GM12878 (cell line): ENCODE data around the gene ASAP3. TPM values are rescaled to one million over a fixed set of nuclear protein-coding genes. Genes with fewer than 3 reads are reported as not detected.

Source experiments
- ATAC-seq: fragments of 200-7000 bp; cut with Tn5 transposase; 3 replicates; pipeline ENCODE4 v1.9.1; 2020; ENCODE audit warnings: mild to moderate bottlenecking, moderate library complexity
- BruUV-seq: library from RNA; stranded (reverse); fragments of 400-500 nt; replicated peaks from 2 replicates; lab custom pipeline; 2021; lab: Mats Ljungman, UMichigan
- CTCF ChIA-PET: fragments of 300-600 bp; sonication (Branson Sonifier 250); formaldehyde crosslinking; extraction: SDS; loops from one replicate; lab custom pipeline; 2021; ENCODE audit warnings: inconsistent platforms; lab: Yijun Ruan, JAX
- POLR2A ChIA-PET: fragments of 350-600 bp; formaldehyde crosslinking; extraction: SDS; loops from one replicate; lab custom pipeline; 2021; ENCODE audit warnings: inconsistent platforms; lab: Charles Lee
- RAD21 ChIA-PET: fragments of 300-600 bp; sonication (Branson Sonifier 250); formaldehyde crosslinking; loops from one replicate; lab custom pipeline; 2023; ENCODE audit warnings: antibody characterized with exemption; ENCODE audit not compliant: unreplicated experiment; lab: Charles Lee
- SMC1A ChIA-PET: fragments of 300-600 bp; sonication (Branson Sonifier 250); formaldehyde crosslinking; loops from one replicate; lab custom pipeline; 2023; ENCODE audit not compliant: unreplicated experiment, uncharacterized antibody; lab: Charles Lee
- DNase-seq: peaks from one replicate; pipeline ENCODE4 v3.0.0-alpha.2; 2011; ENCODE audit warnings: low read depth, low spot score
- FAIRE-seq: peaks from 3 replicates; lab custom pipeline; 2011; peaks lifted over from hg19 to GRCh38; lab: Jason Lieb, UNC
- H2AFZ ChIP-seq: 2 replicates; pipeline ENCODE4 v1.6.0; 2011; ENCODE audit warnings: low read depth, low read length, control low read depth; ENCODE audit not compliant: control insufficient read depth
- H3K27ac ChIP-seq: 2 replicates; pipeline ENCODE4 v1.5.1; 2011; ENCODE audit warnings: control low read depth; ENCODE audit not compliant: control insufficient read depth, insufficient read depth
- H3K27me3 ChIP-seq, 2 experiments: replicated peaks in 1 of 2; 2 replicates each; pipeline versions ENCODE4 v1.6.0 to v1.6.1; 2011; ENCODE audit warnings: low read length in 1 of 2; ENCODE audit not compliant: control insufficient read depth in 2 of 2, insufficient read depth in 2 of 2
- H3K36me3 ChIP-seq, 2 experiments: 2 replicates each; pipeline ENCODE4 v1.5.1; 2011; ENCODE audit warnings: low read length in 1 of 2; ENCODE audit not compliant: control insufficient read depth in 2 of 2, insufficient read depth in 2 of 2
- H3K4me1 ChIP-seq: 2 replicates; pipeline ENCODE4 v1.6.1; 2011; ENCODE audit warnings: mild to moderate bottlenecking, low read length, moderate library complexity, mixed read lengths; ENCODE audit not compliant: control insufficient read depth, insufficient read depth
- H3K4me2 ChIP-seq: 2 replicates; pipeline ENCODE4 v1.6.0; 2011; ENCODE audit warnings: control low read depth; ENCODE audit not compliant: control insufficient read depth, insufficient read depth
- H3K4me3 ChIP-seq: fragments of 200-600 bp; sonication (generic); 2 replicates; pipeline ENCODE4 v1.5.1; 2016
- H3K79me2 ChIP-seq: 2 replicates; pipeline ENCODE4 v1.6.0; 2011; ENCODE audit warnings: low read length; ENCODE audit not compliant: control insufficient read depth, insufficient read depth
- H3K9ac ChIP-seq: 2 replicates; pipeline ENCODE4 v1.8.0; 2011; ENCODE audit warnings: low read length, control low read depth, mixed read lengths; ENCODE audit not compliant: control insufficient read depth, insufficient read depth
- H3K9me3 ChIP-seq: replicated peaks from 3 replicates; pipeline ENCODE4 v1.5.1; 2011; ENCODE audit warnings: mild to moderate bottlenecking, low read length; ENCODE audit not compliant: control insufficient read depth, insufficient read depth
- H4K20me1 ChIP-seq: 2 replicates; pipeline ENCODE4 v1.6.0; 2011; ENCODE audit not compliant: control insufficient read depth, insufficient read depth
- BCL11A ChIP-seq: IDR thresholded peaks from 2 replicates; pipeline ENCODE4 v1.6.1; 2011; ENCODE audit warnings: low read depth, low read length
- BHLHE40 ChIP-seq, 2 experiments: fragments of 450-650 bp in 1 of 2; IDR thresholded peaks; 2 replicates each; pipeline ENCODE4 v1.6.1; 2011 to 2017; ENCODE audit warnings: low read depth in 2 of 2, borderline replicate concordance in 1 of 2, improper control_type of control experiment in 1 of 2, low read length in 1 of 2, mild to moderate bottlenecking in 1 of 2
- E2F8 ChIP-seq: fragments of 450-650 bp; IDR thresholded peaks from 2 replicates; pipeline ENCODE4 v1.6.1; 2018; ENCODE audit warnings: mild to moderate bottlenecking, low read depth, moderate library complexity; ENCODE audit not compliant: partially characterized antibody
- GATAD2B ChIP-seq: fragments of 450-650 bp; conservative IDR thresholded peaks from 2 replicates; pipeline ENCODE4 v1.6.1; 2017; ENCODE audit warnings: low read depth, mild to moderate bottlenecking, moderate library complexity
- IKZF2 ChIP-seq, 2 experiments: fragments of 450-650 bp; IDR thresholded peaks; 2 replicates each; pipeline ENCODE4 v1.6.1; 2017; ENCODE audit warnings: mild to moderate bottlenecking in 2 of 2, moderate library complexity in 2 of 2
- MEF2B ChIP-seq: fragments of 450-650 bp; IDR thresholded peaks from 2 replicates; pipeline ENCODE4 v1.6.1; 2018; ENCODE audit warnings: mild to moderate bottlenecking, moderate library complexity; ENCODE audit not compliant: partially characterized antibody, poor library complexity, severe bottlenecking
- NR2F1 ChIP-seq: fragments of 450-650 bp; conservative IDR thresholded peaks from 2 replicates; pipeline ENCODE4 v1.6.1; 2017; ENCODE audit warnings: mild to moderate bottlenecking
- PAX5 ChIP-seq: IDR thresholded peaks from 2 replicates; pipeline ENCODE4 v1.6.1; 2011; ENCODE audit warnings: low read depth, low read length, borderline replicate concordance
- PBX3 ChIP-seq: IDR thresholded peaks from 2 replicates; pipeline ENCODE4 v1.6.1; 2011; ENCODE audit warnings: mild to moderate bottlenecking, low read depth, low read length, moderate library complexity; ENCODE audit not compliant: insufficient replicate concordance
- RELB ChIP-seq: fragments of 450-650 bp; IDR thresholded peaks from 2 replicates; pipeline ENCODE4 v1.6.1; 2017; ENCODE audit warnings: low read depth, mild to moderate bottlenecking, moderate library complexity
- RUNX3 ChIP-seq: IDR thresholded peaks from 2 replicates; pipeline ENCODE4 v1.6.1; 2012; ENCODE audit warnings: low read length, inconsistent platforms
- SP1 ChIP-seq: IDR thresholded peaks from one replicate; pipeline ENCODE4 v1.6.1; 2011; ENCODE audit warnings: low read depth, low read length
- TCF12 ChIP-seq: IDR thresholded peaks from 2 replicates; pipeline ENCODE4 v1.6.1; 2011; ENCODE audit warnings: low read depth, mild to moderate bottlenecking, low read length
- TCF3 ChIP-seq: IDR thresholded peaks from 2 replicates; pipeline ENCODE4 v1.6.1; 2012; ENCODE audit warnings: low read depth, mild to moderate bottlenecking, low read length, borderline replicate concordance; ENCODE audit not compliant: insufficient read depth
- ZNF207 ChIP-seq: fragments of 450-650 bp; IDR thresholded peaks from 2 replicates; pipeline ENCODE4 v1.6.1; 2014; ENCODE audit warnings: antibody characterized with exemption, mild to moderate bottlenecking, borderline replicate concordance
- ZNF384 ChIP-seq: IDR thresholded peaks from 2 replicates; pipeline ENCODE4 v1.6.1; 2012; ENCODE audit warnings: low read depth, mild to moderate bottlenecking, low read length, improper control_type of control experiment, borderline replicate concordance
- ZZZ3 ChIP-seq: IDR thresholded peaks from 2 replicates; pipeline ENCODE4 v1.6.1; 2011; ENCODE audit warnings: low read depth; ENCODE audit not compliant: control insufficient read depth, insufficient read length
- WGBS: methylation state at CpG from one replicate; pipeline ENCODE4 v1.1.6; 2016; ENCODE audit warnings: low lambda C conversion rate; ENCODE audit not compliant: insufficient replicate concordance, insufficient coverage; ENCODE audit errors: missing lambda C conversion rate; 5-methylcytosine and 5-hydroxymethylcytosine counted together
- in situ Hi-C: fragments of 300-500 bp; cut with MboI; formaldehyde crosslinking; loops from 9 replicates; pipeline ENCODE4 v1.14.3; 2018; ENCODE audit warnings: mixed read lengths
- intact Hi-C: fragments of 100-400 bp; cut with micrococcal nuclease; formaldehyde crosslinking; loops from one replicate; pipeline ENCODE4 v1.14.2; 2022; ENCODE audit not compliant: unreplicated experiment
- polyA plus RNA-seq, 11 experiments: library from polyadenylated mRNA; depleted of rRNA in 4 of 11; unstranded in 6 of 11; stranded (reverse) in 5 of 11; fragments of >200 nt; fragmentation: Nextera tagmentation in 4 of 11; fragmentation: Illumina TruSeq in 1 of 11; extraction: Ambion mirVana in 4 of 11; extraction: Trizol in 1 of 11; gene quantifications; 1 replicate in 1 of 11; 2 replicates in 10 of 11; pipeline versions ENCODE4 v1.2.1 to v1.2.3, GENCODE V29; 2011 to 2016; ENCODE audit warnings: inconsistent platforms in 2 of 11, missing spikeins in 2 of 11, low read depth in 1 of 11
- total RNA-seq, 4 experiments: library from RNA; depleted of rRNA in 3 of 4; stranded (reverse); fragments of >200 nt in 3 of 4; fragmentation: Illumina TruSeq in 1 of 4; extraction: Trizol in 1 of 4; gene quantifications; 2 replicates each; pipeline versions ENCODE4 v1.2.1 to v1.2.3, GENCODE V29; 2013 to 2021

ASAP3 gene
- total and polyA plus RNA-seq, 10 of the 15 experiments (the other 5 are each of a cell fraction or from before 2014, with no cell fraction given) = 0.04 to 0.92 (median 0.34) TPM; not detected in 1

GRCh38 chr1:23524716-23525401 lies 40.9 kb upstream of the ASAP3 start:
- no TSS peak for BruUV-seq
- H2AFZ ChIP-seq = 0 out of 2 replicates have a peak overlapping the region, but pooled peaks have one; percentile 40
- WGBS = under 1% methylated on average over 9 of the region's 9 CpGs
- H4K20me1 ChIP-seq = no peaks in the 10 kb centered on the region
- SMC1A ChIA-PET = interaction anchor here (0.9 to 14.8 kb wide), 13 partner anchors 9 to 112 kb away, joined by 3 to 201 read pairs (median 5); no protein-coding TSS in a partner anchor
- no peaks in the 10 kb centered on the region for H3K9me3 ChIP-seq
- H3K27me3 ChIP-seq = no peaks in the 10 kb centered on the region
- peaks cover 56% of the 10 kb centered on the region for H3K4me1 ChIP-seq
- FAIRE-seq (no peak), ATAC-seq (peak; percentile 49), DNase-seq (no peak)
- CTCF ChIA-PET = interaction anchor here (0.6 to 28.3 kb wide), 9 partner anchors 9 to 894 kb away, joined by 3 to 784 read pairs (median 8); no protein-coding TSS in a partner anchor
- H3K4me2 ChIP-seq = peak overlapping the region; percentile 83
- POLR2A ChIA-PET = interaction anchor here (0.8 to 1.5 kb wide), 10 partner anchors 8 to 157 kb away, joined by 3 to 10 read pairs (median 3); no protein-coding TSS in a partner anchor
- RAD21 ChIA-PET = interaction anchor here (0.5 to 11.3 kb wide), 11 partner anchors 9 to 1469 kb away, joined by 3 to 153 read pairs (median 5); no protein-coding TSS in a partner anchor
- H3K27ac ChIP-seq = peak overlapping the region; percentile 77
- peak overlapping the region; percentile 44 for H3K4me3 ChIP-seq
- peaks cover 13 to 15% of the 10 kb centered on the region in 2 experiments; a peak in 3 of 4 replicates for H3K36me3 ChIP-seq
- H3K79me2 ChIP-seq = peaks cover 54% of the 10 kb centered on the region
- in situ Hi-C loops = no loop called here
- H3K9ac ChIP-seq = peak overlapping the region; percentile 61
- intact Hi-C loops = loop anchor here (5.0 kb wide), 1 partner anchor 183 kb away; the partner anchor contains the start of gene HNRNPR
- TF ChIP-seq ZNF384 (no peak), PAX5 (no peak), IKZF2 (IDR thresholded peaks at IDR 0.05) (peak; percentile 39 to 41; a peak in 2 of 4 replicates), BCL11A (peak; percentile 19; the same call in 1 of the 2 replicates), E2F8 (peak; percentile 42), MEF2B (peak; percentile 48), SP1 (peak; percentile 27), ZNF207 (no peak), NR2F1 (peak; percentile 47; the same call in 1 of the 2 replicates), GATAD2B (0 out of 2 replicates have a peak, but pooled peaks have one; percentile 26), BHLHE40 (IDR thresholded peaks at IDR 0.05; ENCODE audit: borderline replicate concordance in 1 of 2, low read depth in 2 of 2, low read length in 1 of 2) (peak in 1 of 2 experiments; percentile 4; a peak in 1 of 4 replicates), TCF3 (peak; percentile 76), PBX3 (peak; percentile 54), TCF12 (peak; percentile 92), RELB (peak; percentile 31; the same call in 1 of the 2 replicates), ZZZ3 (no peak), RUNX3 (peak; percentile 60; the same call in 1 of the 2 replicates)
